GM08714 (cell line): ENCODE results near the gene BUD31.
A peak's percentile ranks its signal among the peaks of the same experiment; 100 is the strongest.
"Not testable (repeated sequence)": the region's sequence is repeated elsewhere in the genome, so short reads cannot be mapped to it uniquely, and the experiment has no call there.

Source experiments
- H3K4me3 ChIP-seq: fragments of 200-500 bp; sonication (Bioruptor generic); 2 replicates; pipeline ENCODE4 v1.5.1; 2014; ENCODE audit warnings: mild to moderate bottlenecking, low read length, inconsistent platforms
- ZNF274 ChIP-seq: IDR thresholded peaks from 2 replicates; pipeline ENCODE4 v1.6.1; 2012; ENCODE audit warnings: mild to moderate bottlenecking, low read depth, low read length

The BUD31 gene

GRCh38 chr7:99422625-99423024 lies 13.9 kb downstream of the BUD31 start:
- TF ChIP-seq ZNF274 = no peak
- no peak overlapping the region for H3K4me3 ChIP-seq

- no peak for TF ChIP-seq ZNF274
- no peak overlapping the region for H3K4me3 ChIP-seq
Observed at GRCh38 chr7:99424932-99425730, 16.4 kb downstream of the BUD31 start.

- no peak for TF ChIP-seq ZNF274
- H3K4me3 ChIP-seq = no peak overlapping the region
Observed at GRCh38 chr7:99428972-99429566, 20.3 kb downstream of the BUD31 start.

- no peak for TF ChIP-seq ZNF274
- H3K4me3 ChIP-seq = no peak overlapping the region
Observed at GRCh38 chr7:99429756-99430155, 21.0 kb downstream of the BUD31 start.

- H3K4me3 ChIP-seq = not testable (repeated sequence)
Observed at GRCh38 chr7:99431756-99432540, 23.2 kb downstream of the BUD31 start.

GRCh38 chr7:99433158-99433557 lies 24.4 kb downstream of the BUD31 start:
- TF ChIP-seq ZNF274 = no peak
- no peak overlapping the region for H3K4me3 ChIP-seq

- TF ChIP-seq ZNF274 = no peak
- H3K4me3 ChIP-seq = peak overlapping the region; percentile 81
Observed at GRCh38 chr7:99437946-99438572, 29.3 kb downstream of the BUD31 start.

GRCh38 chr7:99438573-99439480 lies 30.1 kb downstream of the BUD31 start, which contains the start of the genes CPSF4 and PTCD1:
Gene CPSF4 (plus strand): TSS chr7:99438943. CDS start chr7:99439083, 140 bp downstream.
Gene PTCD1 (minus strand): TSS chr7:99438798. CDS start chr7:99435242, 3,556 bp downstream.
- TF ChIP-seq ZNF274 = no peak
- peak within 1 kb of the TSS; percentile 81 for H3K4me3 ChIP-seq

GRCh38 chr7:99440195-99440594 lies 31.4 kb downstream of the BUD31 start:
- no peak for TF ChIP-seq ZNF274
- H3K4me3 ChIP-seq = peak overlapping the region; percentile 81; the same call in 1 of the 2 replicates

- no peak overlapping the region for H3K4me3 ChIP-seq
- no peak for TF ChIP-seq ZNF274
Observed at GRCh38 chr7:99446096-99446495, 37.3 kb downstream of the BUD31 start.

GRCh38 chr7:99447943-99448342 lies 39.2 kb downstream of the BUD31 start:
- TF ChIP-seq ZNF274 = no peak
- no peak overlapping the region for H3K4me3 ChIP-seq

GRCh38 chr7:99448855-99449254 lies 40.1 kb downstream of the BUD31 start:
- no peak overlapping the region for H3K4me3 ChIP-seq
- TF ChIP-seq ZNF274 = no peak

- H3K4me3 ChIP-seq = no peak overlapping the region
- no peak for TF ChIP-seq ZNF274
Observed at GRCh38 chr7:99449326-99449725, 40.6 kb downstream of the BUD31 start.
